ENCODE measurements around the gene C16orf74. TPM values are rescaled to one million over a fixed set of nuclear protein-coding genes. Genes with fewer than 3 reads are reported as not detected.

C16orf74 gene
- total RNA-seq = 10 to 100 TPM in 1 of 4 donors, 1 to 10 TPM in 3; 5.4 to 13.0 (median 7.9) TPM

DNA sequence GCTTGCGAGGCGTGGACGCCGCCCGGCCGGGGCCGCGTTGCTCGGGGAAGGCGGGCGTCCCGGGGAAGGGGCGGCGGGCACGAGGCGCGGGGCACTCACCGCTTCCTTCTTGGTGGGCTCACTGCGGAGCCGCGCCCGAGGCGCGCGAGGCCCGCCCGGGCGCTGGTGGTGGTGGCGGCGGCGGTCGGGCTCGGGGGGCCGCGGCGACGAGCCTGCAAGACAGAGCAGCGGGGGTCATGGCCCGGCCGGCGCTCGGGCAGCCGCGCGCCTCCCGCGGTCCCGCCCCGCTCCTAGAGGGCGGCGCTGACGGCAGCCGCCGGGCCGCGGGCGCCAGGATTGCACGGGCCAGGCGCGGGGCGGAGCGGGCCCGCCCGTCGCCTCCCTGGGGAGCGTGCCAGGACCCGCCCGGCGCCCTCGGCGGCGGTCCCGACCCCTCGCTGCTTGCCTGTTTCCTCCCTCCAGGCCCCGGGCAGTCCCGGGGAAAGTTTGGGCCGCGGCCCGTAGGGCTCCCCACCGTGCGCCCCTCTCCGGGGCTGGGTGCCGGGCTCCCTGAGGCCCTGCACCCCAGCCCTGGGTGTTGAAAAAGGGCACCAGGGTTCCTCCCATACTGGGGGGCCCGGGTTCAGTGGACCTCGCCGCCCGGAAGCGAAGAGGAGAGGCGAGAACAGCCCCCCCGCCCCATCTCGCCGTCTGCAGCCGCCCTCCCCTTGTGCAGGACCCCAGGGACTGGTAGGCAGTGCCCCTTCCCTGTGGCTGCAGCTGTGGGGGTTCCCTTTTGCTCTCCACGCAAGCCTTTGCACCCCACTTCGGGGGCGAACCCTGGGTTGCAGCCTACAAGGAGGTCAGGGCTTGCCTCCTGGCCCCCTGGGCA, at the start of gene C16orf74:
C16orf74 (minus strand) TSS at position 270 of the 871 bp plus-strand sequence. CDS start 15,879 bp downstream, outside the sequence.
- H3K4me3 ChIP-seq (ENCODE audit: low read depth, poor library complexity, severe bottlenecking) = peak within 1 kb of the TSS; percentile 29
- 4 to 7% methylated on average over 39 to 47 of the region's 96 CpGs for WGBS, 2 donors
- DNase-seq (ENCODE audit: low spot score in 2 of 2) = no peak
- TF ChIP-seq, protein P1, sequence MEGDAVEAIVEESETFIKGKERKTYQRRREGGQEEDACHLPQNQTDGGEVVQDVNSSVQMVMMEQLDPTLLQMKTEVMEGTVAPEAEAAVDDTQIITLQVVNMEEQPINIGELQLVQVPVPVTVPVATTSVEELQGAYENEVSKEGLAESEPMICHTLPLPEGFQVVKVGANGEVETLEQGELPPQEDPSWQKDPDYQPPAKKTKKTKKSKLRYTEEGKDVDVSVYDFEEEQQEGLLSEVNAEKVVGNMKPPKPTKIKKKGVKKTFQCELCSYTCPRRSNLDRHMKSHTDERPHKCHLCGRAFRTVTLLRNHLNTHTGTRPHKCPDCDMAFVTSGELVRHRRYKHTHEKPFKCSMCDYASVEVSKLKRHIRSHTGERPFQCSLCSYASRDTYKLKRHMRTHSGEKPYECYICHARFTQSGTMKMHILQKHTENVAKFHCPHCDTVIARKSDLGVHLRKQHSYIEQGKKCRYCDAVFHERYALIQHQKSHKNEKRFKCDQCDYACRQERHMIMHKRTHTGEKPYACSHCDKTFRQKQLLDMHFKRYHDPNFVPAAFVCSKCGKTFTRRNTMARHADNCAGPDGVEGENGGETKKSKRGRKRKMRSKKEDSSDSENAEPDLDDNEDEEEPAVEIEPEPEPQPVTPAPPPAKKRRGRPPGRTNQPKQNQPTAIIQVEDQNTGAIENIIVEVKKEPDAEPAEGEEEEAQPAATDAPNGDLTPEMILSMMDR (IDR thresholded peaks at IDR 0.05) = no peak
- TF ChIP-seq POLR2A (IDR thresholded peaks at IDR 0.05) = no peak
- intact Hi-C loops (cut with DNase I; ENCODE audit: low total_unique reads) = no loop called here

DNA sequence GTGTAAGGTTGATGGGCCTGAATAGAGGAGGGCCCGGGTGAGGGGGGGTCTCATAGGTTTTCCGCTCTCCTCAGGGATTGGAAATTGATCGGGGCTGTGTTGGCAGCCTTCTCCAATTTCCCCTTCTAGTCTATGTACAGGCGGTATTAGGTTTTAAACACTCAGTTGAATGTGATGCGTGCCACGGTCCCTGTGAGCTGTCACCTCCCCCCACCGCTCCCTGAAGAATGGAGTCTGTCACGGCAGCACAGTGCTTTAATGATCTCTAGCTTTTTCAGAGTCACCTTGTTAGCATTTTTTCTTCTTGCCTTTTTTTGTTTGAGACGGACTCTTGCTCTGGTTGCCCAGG, 49.4 kb upstream of the C16orf74 start:
- no peak for TF ChIP-seq POLR2A (IDR thresholded peaks at IDR 0.05)
- TF ChIP-seq, protein P1 (IDR thresholded peaks at IDR 0.05) = no peak
- intact Hi-C loops (cut with DNase I; ENCODE audit: low total_unique reads) = no loop called here

DNA sequence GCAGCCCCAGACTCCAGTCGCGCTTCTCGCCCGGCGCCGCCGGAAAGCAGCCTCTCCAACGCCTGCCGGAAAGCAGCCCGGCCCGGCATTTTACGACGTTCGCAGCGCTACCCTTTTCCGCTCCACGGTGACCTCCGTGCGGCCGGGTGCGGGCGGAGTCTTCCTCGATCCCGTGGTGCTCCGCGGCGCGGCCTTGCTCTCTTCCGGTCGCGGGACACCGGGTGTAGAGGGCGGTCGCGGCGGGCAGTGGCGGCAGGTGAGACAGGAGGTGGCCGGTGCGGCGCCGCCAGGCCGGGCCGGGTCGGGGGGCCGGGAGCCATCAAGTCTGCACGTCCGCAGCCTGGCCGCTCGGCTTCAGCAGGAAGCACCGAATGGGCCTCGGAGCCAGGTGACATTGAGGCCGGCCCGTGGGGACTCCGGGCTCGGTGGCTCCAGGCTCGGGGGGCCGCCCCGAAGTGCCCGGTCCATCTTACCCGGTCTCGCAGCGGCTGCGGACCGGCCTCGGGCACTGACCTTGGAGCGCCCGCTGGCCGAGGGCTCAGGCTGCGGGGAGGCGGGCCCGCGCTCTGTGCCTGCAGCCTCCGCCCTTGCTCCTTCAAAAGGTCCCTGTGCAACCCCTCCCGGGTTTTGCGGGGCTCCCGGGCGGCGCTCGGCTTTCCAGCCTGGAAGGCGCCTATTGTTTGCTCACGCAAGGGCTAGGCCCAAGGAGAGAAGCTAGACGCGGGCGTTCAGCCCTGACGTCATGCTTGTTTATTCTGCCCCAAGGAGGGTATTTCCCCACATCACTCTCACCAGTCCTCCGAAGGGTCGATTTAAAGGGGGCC, 48.8 kb upstream of the C16orf74 start, which contains the start of the genes COX4I1 and EMC8:
COX4I1 (plus strand) TSS at position 199 of the 824 bp plus-strand sequence. CDS start 1,511 bp downstream, outside the sequence.
EMC8 (minus strand) TSS at position 48 of the 824 bp plus-strand sequence. CDS start 249 bp downstream, outside the sequence.
- DNase-seq (ENCODE audit: low spot score in 2 of 2) = peak; percentile 92 to 99
- TF ChIP-seq, protein P1 (IDR thresholded peaks at IDR 0.05) = no peak
- TF ChIP-seq POLR2A (IDR thresholded peaks at IDR 0.05) = no peak
- WGBS, 2 donors = 0% methylated on average over 14 to 62 of the region's 87 CpGs
- H3K4me3 ChIP-seq (ENCODE audit: low read depth, poor library complexity, severe bottlenecking) = peak within 1 kb of the TSS; percentile 96
- intact Hi-C loops (cut with DNase I; ENCODE audit: low total_unique reads) = no loop called here

More for the DNA sequence above, 49.4 kb upstream of the C16orf74 start:
- DNase-seq (ENCODE audit: low spot score in 2 of 2) = no peak
- H3K4me3 ChIP-seq (ENCODE audit: low read depth, poor library complexity, severe bottlenecking) = peak overlapping the region; percentile 96
- 9 to 12% methylated on average over 9 of the region's 9 CpGs for whole genome bisulfite sequencing, 2 donors

DNA sequence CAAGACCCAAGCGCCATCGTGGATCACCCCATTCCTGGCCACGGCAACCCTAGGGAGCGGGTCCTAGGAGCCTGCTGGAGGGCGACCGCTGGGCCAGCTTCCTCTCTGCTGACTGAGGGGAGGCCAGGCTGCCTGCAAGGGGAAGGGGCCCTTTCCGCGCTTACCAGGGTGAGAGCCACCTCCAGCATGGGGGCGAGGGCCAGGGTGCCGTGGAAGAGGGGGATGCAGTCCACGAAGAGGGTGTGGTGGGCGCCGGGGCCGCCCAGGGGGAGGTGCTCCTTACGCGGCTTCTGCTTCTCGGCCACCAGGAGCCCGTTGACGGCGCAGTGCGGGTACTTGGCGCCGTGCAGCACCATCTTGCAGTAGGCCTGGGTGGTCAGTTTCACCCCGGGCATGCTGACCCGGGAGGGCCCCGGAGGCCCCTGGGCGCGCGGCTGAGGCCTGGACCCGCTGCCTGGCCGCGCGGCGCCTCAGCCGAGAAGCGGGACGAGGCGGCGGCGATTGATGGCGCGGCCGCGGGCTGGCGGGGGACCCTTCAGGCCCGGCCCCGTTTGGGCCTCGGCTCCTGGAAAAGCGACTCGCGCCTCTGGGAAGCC, 48.1 kb upstream of the C16orf74 start:
- WGBS, 2 donors = 1% methylated on average over 23 to 36 of the region's 51 CpGs
- peak overlapping the region; percentile 96 for H3K4me3 ChIP-seq (ENCODE audit: low read depth, poor library complexity, severe bottlenecking)
- no peak for DNase-seq (ENCODE audit: low spot score in 2 of 2)

DNA sequence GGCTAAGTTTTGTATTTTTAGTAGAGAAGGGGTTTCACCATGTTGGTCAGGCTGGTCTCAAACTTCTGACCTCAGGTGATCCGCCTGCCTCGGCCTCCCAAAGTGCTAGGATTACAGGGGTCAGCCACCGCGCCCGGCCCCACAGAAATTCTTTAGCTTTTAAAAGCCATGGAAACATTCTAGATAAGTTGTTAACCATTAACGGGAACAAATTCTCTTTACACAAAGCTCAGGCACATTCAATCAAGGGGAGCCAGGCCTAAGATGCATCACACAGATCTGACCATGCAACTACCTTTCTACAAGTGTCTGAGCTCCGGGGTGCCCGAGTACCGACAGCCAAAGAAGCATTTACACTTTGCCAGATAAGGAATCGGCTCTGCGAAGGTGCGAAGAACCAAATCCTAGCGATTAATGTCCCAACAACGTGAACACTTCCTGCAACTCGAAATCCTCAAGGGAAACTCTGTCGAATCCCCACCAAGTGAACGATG, 47.4 kb upstream of the C16orf74 start:
- H3K4me3 ChIP-seq (ENCODE audit: low read depth, poor library complexity, severe bottlenecking) = peak overlapping the region; percentile 96
- TF ChIP-seq POLR2A (IDR thresholded peaks at IDR 0.05) = no peak
- TF ChIP-seq, protein P1 (IDR thresholded peaks at IDR 0.05) = no peak
- WGBS, 2 donors = 26 to 31% methylated on average over 17 of the region's 17 CpGs
- intact Hi-C loops (cut with DNase I; ENCODE audit: low total_unique reads) = no loop called here
- no peak for DNase-seq (ENCODE audit: low spot score in 2 of 2)

More for the DNA sequence above, 48.1 kb upstream of the C16orf74 start:
- intact Hi-C loops (cut with DNase I; ENCODE audit: low total_unique reads) = no loop called here
- TF ChIP-seq, protein P1 (IDR thresholded peaks at IDR 0.05) = no peak
- TF ChIP-seq POLR2A (IDR thresholded peaks at IDR 0.05) = no peak
